T-helper 2 cell treated with Interferon-gamma antibody and Interleukin-4, amounts not matched to agents 5 μg/mL and 100 μg/mL, for 36 hours (primary cell): Measurements from ENCODE around the gene ELOVL5.

Experiments used
- DNase-seq: peaks from one replicate; pipeline ENCODE4 v3.0.0; 2021; ENCODE audit warnings: low spot score
- H3K27ac Mint-ChIP-seq: one replicate; pipeline ENCODE4 v1.8.0; 2021; ENCODE audit warnings: mild to moderate bottlenecking, mixed read lengths
- H3K27me3 Mint-ChIP-seq: one replicate; pipeline ENCODE4 v1.8.0; 2021; ENCODE audit warnings: low read depth, mixed read lengths
- H3K36me3 Mint-ChIP-seq: one replicate; pipeline ENCODE4 v1.8.0; 2021; ENCODE audit warnings: low read depth, mixed read lengths
- H3K4me1 Mint-ChIP-seq: one replicate; pipeline ENCODE4 v1.8.0; 2021; ENCODE audit warnings: low read depth, mixed read lengths
- H3K4me3 Mint-ChIP-seq: one replicate; pipeline ENCODE4 v1.8.0; 2022; ENCODE audit warnings: mild to moderate bottlenecking, moderate library complexity, mixed read lengths
- H3K9me3 Mint-ChIP-seq: one replicate; pipeline ENCODE4 v1.8.0; 2021; ENCODE audit warnings: mixed read lengths

Gene ELOVL5

DNA sequence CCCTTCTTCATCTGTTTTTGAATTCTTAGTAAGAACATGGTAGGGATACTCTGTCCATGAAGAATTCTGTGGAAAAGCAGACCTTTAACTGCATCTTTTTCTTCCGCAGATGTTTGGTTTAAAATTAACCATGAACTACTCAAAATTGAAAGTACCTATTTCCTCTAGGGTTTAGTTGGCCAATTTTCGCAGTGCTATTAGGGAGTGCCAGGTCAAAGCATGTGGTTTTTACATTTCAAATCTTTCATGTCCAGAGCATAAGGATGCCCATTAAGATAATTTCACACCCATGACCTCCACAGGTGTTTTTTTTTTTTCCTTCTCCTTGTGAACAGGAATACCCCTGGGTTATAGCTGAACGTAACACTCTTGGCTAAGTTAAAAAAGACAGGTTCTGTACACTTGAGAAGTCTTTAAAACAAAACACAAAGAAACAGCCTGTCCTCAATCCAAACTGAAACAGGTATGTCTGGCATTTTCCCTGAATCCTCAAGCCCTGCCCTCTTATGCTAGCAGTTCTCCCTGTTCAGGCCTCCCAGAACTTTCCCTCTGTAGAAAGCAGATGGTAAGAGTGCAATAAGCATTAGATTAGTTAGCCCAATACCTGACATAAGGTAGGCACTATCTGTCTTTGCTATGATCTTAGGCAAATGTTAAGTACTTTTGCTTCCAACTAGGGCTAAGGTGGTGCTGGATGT is 67.1 kb downstream of the ELOVL5 start:
- DNase-seq: no peak
- H3K27ac Mint-ChIP-seq: no peak overlapping the region
- no peak overlapping the region for H3K4me3 Mint-ChIP-seq
- peaks cover 41% of the 10 kb centered on the region for H3K36me3 Mint-ChIP-seq
- peaks cover 24% of the 10 kb centered on the region for H3K4me1 Mint-ChIP-seq
- no peaks in the 10 kb centered on the region for H3K9me3 Mint-ChIP-seq
- H3K27me3 Mint-ChIP-seq: no peaks in the 10 kb centered on the region

DNA sequence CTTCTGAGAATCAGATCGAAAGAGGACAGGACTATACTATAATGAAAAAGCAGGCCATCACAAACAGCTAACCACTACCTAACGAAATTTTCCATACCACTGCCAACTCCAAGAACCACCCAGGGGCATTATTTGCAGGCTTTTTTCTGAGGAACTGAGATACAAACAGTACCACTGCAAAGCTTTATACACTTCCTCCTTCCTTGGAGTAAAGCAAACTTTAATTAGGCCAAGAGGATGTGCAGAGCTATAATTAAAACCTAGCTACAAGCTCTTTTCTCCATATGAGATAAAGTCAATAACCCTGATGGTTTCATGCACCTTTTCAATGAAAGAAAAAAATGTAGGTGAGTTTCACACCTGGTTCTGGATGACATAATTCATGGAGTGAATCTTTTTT is 68.5 kb downstream of the ELOVL5 start:
- DNase-seq: no peak
- peaks cover 43% of the 10 kb centered on the region for H3K36me3 Mint-ChIP-seq
- H3K9me3 Mint-ChIP-seq: no peaks in the 10 kb centered on the region
- H3K27ac Mint-ChIP-seq: no peak overlapping the region
- no peaks in the 10 kb centered on the region for H3K27me3 Mint-ChIP-seq
- no peak overlapping the region for H3K4me3 Mint-ChIP-seq
- H3K4me1 Mint-ChIP-seq: peaks cover 22% of the 10 kb centered on the region

DNA sequence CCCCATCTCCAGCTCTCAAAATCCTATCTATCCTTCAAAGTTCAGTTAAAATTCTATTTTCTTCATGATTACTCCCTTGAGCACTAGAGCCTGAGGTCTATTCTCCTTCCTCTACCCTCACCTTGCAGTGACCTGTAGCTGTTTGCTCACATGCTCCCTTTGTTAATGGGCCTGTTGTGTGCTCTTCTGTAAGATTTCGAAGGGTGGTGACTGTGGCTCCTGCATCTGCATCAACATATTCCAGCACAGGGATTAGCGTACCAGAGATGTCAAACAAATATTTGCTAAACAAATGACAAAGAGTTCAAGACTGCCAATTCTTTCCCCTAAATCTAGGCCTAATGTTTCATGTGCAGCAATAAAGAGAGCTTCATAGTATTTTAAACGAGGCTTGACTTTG is 69.5 kb downstream of the ELOVL5 start:
- Mint-ChIP-seq H3K36me3 (peaks cover 44% of the 10 kb centered on the region), H3K27me3 (no peaks in the 10 kb centered on the region), H3K27ac (no peak overlapping the region), H3K4me1 (peaks cover 16% of the 10 kb centered on the region), H3K9me3 (no peaks in the 10 kb centered on the region), H3K4me3 (no peak overlapping the region)
- no peak for DNase-seq

DNA sequence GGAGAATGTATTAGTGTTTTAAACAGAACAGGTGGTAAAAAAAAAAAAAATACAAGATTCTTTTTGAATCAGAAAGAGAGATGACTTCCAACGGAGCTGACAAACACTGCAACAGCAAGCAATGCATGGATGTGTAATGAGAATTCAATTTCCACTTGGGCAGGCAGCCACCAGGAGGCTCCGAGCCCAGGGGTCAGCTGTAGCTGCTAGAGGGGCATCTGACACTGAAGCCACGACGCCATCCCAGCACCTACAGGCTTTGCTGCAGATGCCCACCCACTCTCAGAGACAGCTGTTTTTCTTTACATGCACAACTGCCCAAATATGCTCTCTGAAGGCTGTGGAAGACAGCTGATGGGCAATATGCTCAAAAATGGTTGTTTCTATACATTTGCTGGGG is 75.4 kb downstream of the ELOVL5 start:
- Mint-ChIP-seq H3K9me3 (no peaks in the 10 kb centered on the region), H3K36me3 (peaks cover 58% of the 10 kb centered on the region), H3K4me1 (peaks cover 14% of the 10 kb centered on the region), H3K4me3 (no peak overlapping the region), H3K27me3 (no peaks in the 10 kb centered on the region), H3K27ac (no peak overlapping the region)
- DNase-seq: no peak

DNA sequence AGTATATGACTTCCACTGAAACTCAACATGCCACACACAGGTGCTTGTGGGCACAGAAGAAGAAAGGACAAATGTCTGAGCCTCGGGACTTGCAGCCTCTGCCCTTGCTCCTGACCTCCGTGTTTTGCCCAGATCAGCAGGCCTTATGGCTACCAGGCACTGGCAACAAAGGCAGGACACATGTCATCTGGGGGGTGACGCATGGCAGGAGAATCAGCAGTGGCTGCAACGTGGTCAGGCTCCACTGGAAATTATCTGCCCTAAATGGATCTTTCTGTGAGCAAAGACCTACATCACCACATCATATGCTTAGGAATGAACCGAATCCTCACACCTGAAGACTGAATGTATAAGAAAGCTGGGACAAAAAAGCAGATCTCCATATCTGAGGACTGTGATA is 78.9 kb downstream of the ELOVL5 start:
- no peak for DNase-seq
- no peaks in the 10 kb centered on the region for H3K27me3 Mint-ChIP-seq
- H3K36me3 Mint-ChIP-seq: peaks cover 62% of the 10 kb centered on the region
- no peak overlapping the region for H3K27ac Mint-ChIP-seq
- no peaks in the 10 kb centered on the region for H3K9me3 Mint-ChIP-seq
- H3K4me1 Mint-ChIP-seq: peaks cover 12% of the 10 kb centered on the region
- no peak overlapping the region for H3K4me3 Mint-ChIP-seq

DNA sequence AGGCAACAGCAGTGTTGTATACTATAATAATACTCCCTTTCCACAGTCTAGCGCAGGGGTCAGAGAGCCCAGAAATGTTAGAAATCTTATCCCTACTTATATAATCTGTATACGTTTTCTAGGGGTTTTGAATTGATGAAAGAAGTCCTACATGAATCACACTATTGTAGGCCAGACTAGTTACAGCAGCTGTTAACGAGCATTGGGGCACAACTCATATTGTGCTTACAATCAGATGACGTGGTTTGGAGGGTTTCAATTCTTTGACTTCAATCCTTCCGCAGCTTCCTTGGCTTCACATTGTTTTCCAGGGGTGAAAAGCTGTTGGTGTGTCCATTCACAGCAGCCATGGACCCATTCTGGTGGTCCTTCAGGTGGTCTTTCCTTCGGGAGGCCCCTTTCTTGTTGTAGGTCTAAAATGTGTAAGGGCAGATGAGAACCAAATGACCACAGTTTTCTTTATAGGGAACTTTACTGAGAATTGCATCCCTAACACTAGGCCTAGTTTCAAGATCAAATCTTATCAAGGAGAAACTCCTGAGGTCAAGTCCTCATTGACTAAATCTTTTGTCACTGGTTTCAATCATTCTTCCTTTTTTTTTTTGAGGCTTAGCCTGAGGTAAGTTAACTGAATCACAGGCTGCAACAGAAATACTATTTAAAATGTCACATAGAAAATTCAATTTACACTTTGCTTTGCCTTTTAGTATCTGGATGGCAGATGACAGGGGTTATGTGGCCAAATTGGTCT is 79.7 kb downstream of the ELOVL5 start:
- Mint-ChIP-seq H3K36me3 (peaks cover 64% of the 10 kb centered on the region), H3K27me3 (no peaks in the 10 kb centered on the region), H3K9me3 (no peaks in the 10 kb centered on the region), H3K4me3 (no peak overlapping the region), H3K27ac (peak overlapping the region; percentile 52), H3K4me1 (peaks cover 13% of the 10 kb centered on the region)
- DNase-seq: peak; percentile 19

DNA sequence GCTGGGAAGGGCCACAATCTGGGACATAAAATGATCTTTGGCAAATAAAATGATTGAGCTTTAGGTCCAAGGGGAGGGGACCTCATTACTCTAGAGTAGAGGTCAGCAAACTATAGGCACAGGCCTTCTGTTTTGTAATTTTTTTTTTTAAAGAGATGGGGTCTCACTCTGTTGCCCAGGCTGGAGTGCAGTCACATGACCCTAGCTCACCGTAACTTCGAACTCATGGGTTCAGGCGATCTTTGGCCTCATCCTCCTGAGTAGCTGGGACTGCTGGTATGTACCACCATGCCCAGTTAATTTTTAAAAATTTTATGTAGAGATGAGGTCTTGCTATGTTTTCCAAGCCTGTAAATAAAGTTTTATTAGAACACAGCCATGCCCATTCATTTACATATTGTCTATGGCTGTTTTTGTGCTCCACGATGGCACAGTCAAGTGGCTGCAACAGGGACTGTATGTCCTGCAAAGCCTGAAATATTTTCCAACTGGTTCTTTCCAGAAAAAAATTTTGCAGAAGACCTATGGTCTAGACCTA is 82.1 kb downstream of the ELOVL5 start:
- Mint-ChIP-seq H3K9me3 (no peaks in the 10 kb centered on the region), H3K4me3 (no peak overlapping the region), H3K4me1 (peaks cover 16% of the 10 kb centered on the region), H3K27ac (no peak overlapping the region), H3K36me3 (peaks cover 63% of the 10 kb centered on the region), H3K27me3 (no peaks in the 10 kb centered on the region)
- DNase-seq: no peak

DNA sequence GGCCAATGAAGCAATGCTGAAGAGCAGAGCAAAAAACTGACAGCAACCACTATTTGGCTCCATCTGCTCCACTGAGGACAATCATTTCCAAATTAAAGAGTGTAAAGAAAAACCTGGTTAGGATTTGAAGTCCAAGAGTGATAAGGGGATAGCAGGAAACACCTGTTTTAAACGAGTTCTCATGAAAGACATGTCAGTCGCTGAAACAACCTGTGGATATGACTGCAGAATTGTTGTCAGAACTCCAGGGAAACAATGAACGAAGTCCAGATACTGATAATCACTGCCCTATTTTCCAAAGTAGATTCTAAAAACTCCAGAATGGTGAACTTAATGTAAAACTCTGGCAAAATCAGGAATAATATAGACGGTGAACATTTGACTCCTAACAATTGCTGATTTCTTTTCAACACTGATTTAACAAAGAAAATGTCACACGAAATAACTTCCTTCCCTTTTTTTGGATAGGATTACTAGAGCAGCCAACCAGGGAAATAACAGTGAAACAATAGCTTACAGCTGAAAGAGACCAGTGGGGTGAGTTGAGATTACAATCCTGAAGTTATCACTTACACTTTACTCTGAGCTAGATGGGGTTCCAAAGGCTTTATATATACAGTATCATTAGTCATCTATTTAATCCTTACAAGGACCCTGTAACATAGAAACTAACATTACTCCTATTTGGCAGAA is 83.7 kb downstream of the ELOVL5 start:
- H3K27ac Mint-ChIP-seq: no peak overlapping the region
- H3K4me3 Mint-ChIP-seq: no peak overlapping the region
- H3K36me3 Mint-ChIP-seq: peaks cover 66% of the 10 kb centered on the region
- DNase-seq: no peak
- H3K27me3 Mint-ChIP-seq: no peaks in the 10 kb centered on the region
- no peaks in the 10 kb centered on the region for H3K9me3 Mint-ChIP-seq
- H3K4me1 Mint-ChIP-seq: peaks cover 10% of the 10 kb centered on the region

DNA sequence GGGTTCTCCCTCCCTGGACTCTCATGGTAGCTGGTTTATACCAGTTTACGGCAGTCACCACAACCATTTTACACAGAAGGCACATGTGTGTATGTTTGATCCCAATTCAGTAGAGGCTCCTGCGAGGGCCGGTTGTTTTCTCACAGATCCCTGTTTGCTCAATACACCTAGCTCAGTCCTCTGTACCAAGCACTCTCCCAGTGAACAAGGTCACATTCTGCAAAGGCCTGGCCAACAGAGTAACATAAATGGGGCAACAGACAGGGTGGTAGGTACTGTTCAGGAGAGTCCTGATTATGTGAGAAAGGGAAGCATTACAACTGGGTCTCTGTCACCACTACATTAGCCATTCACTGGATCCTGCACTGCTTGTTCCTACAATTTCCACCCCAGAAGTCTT is 84.4 kb downstream of the ELOVL5 start:
- Mint-ChIP-seq H3K4me3 (no peak overlapping the region), H3K27ac (no peak overlapping the region), H3K36me3 (peaks cover 66% of the 10 kb centered on the region), H3K4me1 (peaks cover 7% of the 10 kb centered on the region), H3K9me3 (no peaks in the 10 kb centered on the region), H3K27me3 (no peaks in the 10 kb centered on the region)
- DNase-seq: no peak

DNA sequence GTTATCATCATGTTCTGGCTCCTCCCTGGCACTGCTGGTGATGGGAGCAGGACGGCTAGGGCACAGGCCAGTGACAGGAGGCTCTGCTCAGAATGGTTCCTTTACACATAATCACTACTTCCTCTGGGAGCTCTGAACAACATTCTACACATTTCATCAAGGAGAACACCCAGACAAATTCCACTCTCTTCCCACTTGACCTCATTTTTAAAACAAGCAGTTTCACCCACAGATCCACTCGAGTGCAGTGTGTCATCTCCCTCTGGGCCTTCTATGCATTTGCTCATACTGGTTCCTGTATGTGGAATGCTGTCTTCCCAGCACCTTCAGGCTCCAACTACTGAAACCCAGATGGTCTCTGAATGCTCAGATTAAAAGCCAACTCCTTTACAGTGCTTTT is 84.8 kb downstream of the ELOVL5 start:
- H3K4me3 Mint-ChIP-seq: no peak overlapping the region
- H3K27me3 Mint-ChIP-seq: no peaks in the 10 kb centered on the region
- H3K27ac Mint-ChIP-seq: peak overlapping the region; percentile 27
- H3K9me3 Mint-ChIP-seq: no peaks in the 10 kb centered on the region
- peaks cover 3% of the 10 kb centered on the region for H3K4me1 Mint-ChIP-seq
- DNase-seq: no peak
- H3K36me3 Mint-ChIP-seq: peaks cover 66% of the 10 kb centered on the region

DNA sequence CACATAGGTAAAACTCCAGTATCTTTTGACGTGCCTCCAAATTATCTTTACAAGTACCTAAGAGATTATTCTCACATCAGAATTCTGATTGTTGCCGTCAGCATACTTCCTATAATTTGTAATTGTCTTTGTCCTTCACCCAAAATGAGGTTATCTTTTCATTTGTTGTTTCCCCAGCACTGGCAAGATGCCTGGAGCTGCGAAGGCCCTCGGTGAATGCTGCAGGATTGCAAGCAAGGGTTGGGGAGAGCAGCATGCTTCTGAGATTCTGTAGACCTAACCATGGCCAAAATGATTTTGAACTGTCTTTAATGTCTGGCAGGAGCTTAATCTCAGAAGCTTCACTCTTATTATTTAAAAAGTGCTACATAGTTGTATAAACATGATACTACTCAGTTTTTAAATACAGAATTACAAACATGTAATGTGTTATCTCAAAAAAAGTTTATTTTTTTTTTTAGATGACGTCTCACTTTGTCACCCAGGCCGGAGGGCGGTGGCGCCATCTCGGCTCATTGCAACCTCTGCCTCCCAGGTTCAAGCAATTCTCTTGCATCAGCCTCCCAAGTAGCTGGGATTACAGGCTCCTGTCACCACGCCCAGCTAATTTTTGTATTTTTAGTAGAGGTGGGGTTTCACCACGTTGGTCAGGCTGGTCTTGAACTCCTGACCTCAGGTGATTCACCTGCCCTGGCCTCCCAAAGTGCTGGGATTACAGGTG is 88.7 kb downstream of the ELOVL5 start:
- Mint-ChIP-seq H3K4me3 (no peak overlapping the region), H3K27me3 (no peaks in the 10 kb centered on the region), H3K36me3 (peaks cover 59% of the 10 kb centered on the region), H3K27ac (no peak overlapping the region), H3K4me1 (peaks cover 3% of the 10 kb centered on the region), H3K9me3 (no peaks in the 10 kb centered on the region)
- DNase-seq: no peak

DNA sequence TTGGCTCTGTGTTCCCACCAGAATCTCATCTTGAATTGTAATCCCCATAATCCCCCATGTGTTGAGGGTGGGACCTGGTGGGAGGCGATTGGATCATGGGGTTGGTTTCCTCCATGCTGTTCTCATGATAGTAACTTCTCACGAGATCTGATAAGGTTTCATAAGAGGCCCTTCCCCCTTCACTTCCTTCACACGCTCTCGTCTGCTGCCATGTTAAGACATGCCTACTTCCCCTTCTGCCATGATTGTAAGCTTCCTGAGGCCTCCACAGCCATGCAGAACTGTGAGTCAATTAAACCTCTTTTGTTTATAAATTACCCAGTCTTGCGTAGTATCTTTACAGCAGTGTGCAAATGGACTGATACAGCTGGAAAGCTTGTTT is 90.0 kb downstream of the ELOVL5 start:
- Mint-ChIP-seq H3K4me1 (peaks cover under 1% of the 10 kb centered on the region), H3K27ac (no peak overlapping the region), H3K27me3 (no peaks in the 10 kb centered on the region), H3K9me3 (no peaks in the 10 kb centered on the region), H3K36me3 (peaks cover 60% of the 10 kb centered on the region), H3K4me3 (no peak overlapping the region)
- DNase-seq: no peak

DNA sequence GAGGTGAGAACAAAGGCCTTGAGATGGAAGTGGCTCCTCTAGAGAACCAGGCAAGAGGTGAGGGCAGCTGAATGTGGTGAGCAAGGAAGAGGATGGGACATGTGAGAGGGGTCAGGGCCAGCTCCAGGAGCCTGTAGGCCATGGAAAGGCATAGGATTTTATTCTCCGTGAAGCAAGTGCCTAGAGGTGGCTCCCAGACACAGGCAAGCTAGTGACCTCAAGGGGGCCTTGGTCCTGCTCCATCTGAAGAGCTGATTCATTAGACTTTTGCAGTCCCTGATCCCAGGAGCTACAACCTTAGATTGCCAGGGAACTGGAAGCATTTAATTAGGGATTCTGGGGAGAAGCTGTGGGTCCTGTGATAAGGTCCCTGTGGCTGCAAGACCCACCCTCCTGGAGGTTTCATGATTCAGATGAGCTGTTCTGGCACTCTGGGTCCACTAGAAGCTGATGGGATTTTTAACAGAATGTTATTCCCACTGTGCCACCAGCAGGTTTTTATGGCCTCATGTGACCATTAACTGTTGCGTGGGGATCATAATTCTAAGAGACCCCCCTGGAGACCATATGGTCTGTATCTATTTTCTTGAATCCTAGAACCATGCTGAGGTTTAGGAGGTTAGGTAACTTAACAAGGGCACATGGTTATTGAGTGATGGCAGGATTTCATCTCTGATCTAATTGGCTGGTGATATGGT is 90.5 kb downstream of the ELOVL5 start:
- no peak overlapping the region for H3K27ac Mint-ChIP-seq
- H3K4me3 Mint-ChIP-seq: no peak overlapping the region
- no peaks in the 10 kb centered on the region for H3K27me3 Mint-ChIP-seq
- H3K9me3 Mint-ChIP-seq: no peaks in the 10 kb centered on the region
- peaks cover 57% of the 10 kb centered on the region for H3K36me3 Mint-ChIP-seq
- H3K4me1 Mint-ChIP-seq: no peaks in the 10 kb centered on the region
- no peak for DNase-seq
